Nephron (organoid): Measurements from ENCODE around the gene CHCHD6.

Source experiments
- H3K27ac Mint-ChIP-seq, 3 experiments: 2 replicates each; pipeline ENCODE4 v1.8.0; 2020; ENCODE audit warnings: mixed read lengths in 3 of 3, mild to moderate bottlenecking in 2 of 3, moderate library complexity in 1 of 3
- H3K27me3 Mint-ChIP-seq: 2 replicates; pipeline ENCODE4 v1.8.0; 2021; ENCODE audit warnings: low read depth, mild to moderate bottlenecking, moderate library complexity, mixed read lengths
- H3K36me3 Mint-ChIP-seq: 2 replicates; pipeline ENCODE4 v1.8.0; 2020; ENCODE audit warnings: low read depth, mixed read lengths
- H3K4me1 Mint-ChIP-seq: 2 replicates; pipeline ENCODE4 v1.8.0; 2020; ENCODE audit warnings: mixed read lengths
- H3K4me3 Mint-ChIP-seq, 3 experiments: 2 replicates each; pipeline ENCODE4 v1.8.0; 2020; ENCODE audit warnings: mild to moderate bottlenecking in 3 of 3, mixed read lengths in 3 of 3, moderate library complexity in 2 of 3
- H3K9me3 Mint-ChIP-seq: 2 replicates; pipeline ENCODE4 v1.8.0; 2020; ENCODE audit warnings: mixed read lengths
- CTCF ChIP-seq, 3 experiments: fragments of 200-600 bp; sonication (generic); IDR thresholded peaks; one replicate each; pipeline ENCODE4 v1.5.0; 2021; ENCODE audit warnings: antibody characterized with exemption in 3 of 3; ENCODE audit not compliant: unreplicated experiment in 3 of 3

Gene CHCHD6

GRCh38 chr3:126990024-126990700 is 286.1 kb downstream of the CHCHD6 start:
- H3K4me3 Mint-ChIP-seq = no peak overlapping the region
- peaks cover 24% of the 10 kb centered on the region for H3K4me1 Mint-ChIP-seq
- H3K27ac Mint-ChIP-seq = no peak overlapping the region
- no peaks in the 10 kb centered on the region for H3K9me3 Mint-ChIP-seq
- peaks cover 7% of the 10 kb centered on the region for H3K36me3 Mint-ChIP-seq
- no peaks in the 10 kb centered on the region for H3K27me3 Mint-ChIP-seq
- TF ChIP-seq CTCF (IDR thresholded peaks at IDR 0.05; ENCODE audit: unreplicated experiment in 3 of 3) = no peak

- Mint-ChIP-seq H3K36me3 (peaks cover 7% of the 10 kb centered on the region), H3K4me1 (peaks cover 16% of the 10 kb centered on the region), H3K4me3 (no peak overlapping the region), H3K27me3 (no peaks in the 10 kb centered on the region), H3K27ac (no peak overlapping the region), H3K9me3 (no peaks in the 10 kb centered on the region)
- TF ChIP-seq CTCF (IDR thresholded peaks at IDR 0.05; ENCODE audit: unreplicated experiment in 3 of 3) = no peak
Observed at GRCh38 chr3:126990890-126991289, 286.9 kb downstream of the CHCHD6 start.

GRCh38 chr3:126991366-126992200 is 287.5 kb downstream of the CHCHD6 start:
- Mint-ChIP-seq H3K27ac (no peak overlapping the region), H3K4me3 (no peak overlapping the region), H3K4me1 (peaks cover 15% of the 10 kb centered on the region), H3K9me3 (no peaks in the 10 kb centered on the region), H3K36me3 (peaks cover 7% of the 10 kb centered on the region), H3K27me3 (no peaks in the 10 kb centered on the region)
- TF ChIP-seq CTCF (IDR thresholded peaks at IDR 0.05; ENCODE audit: unreplicated experiment in 3 of 3) = no peak

- no peaks in the 10 kb centered on the region for H3K9me3 Mint-ChIP-seq
- no peak for TF ChIP-seq CTCF (IDR thresholded peaks at IDR 0.05; ENCODE audit: unreplicated experiment in 3 of 3)
- no peaks in the 10 kb centered on the region for H3K27me3 Mint-ChIP-seq
- H3K27ac Mint-ChIP-seq = no peak overlapping the region
- H3K36me3 Mint-ChIP-seq = peaks cover 7% of the 10 kb centered on the region
- H3K4me3 Mint-ChIP-seq = no peak overlapping the region
- H3K4me1 Mint-ChIP-seq = peaks cover 19% of the 10 kb centered on the region
Observed at GRCh38 chr3:126992216-126992615, 288.2 kb downstream of the CHCHD6 start.

- TF ChIP-seq CTCF (IDR thresholded peaks at IDR 0.05; ENCODE audit: unreplicated experiment in 3 of 3) = no peak
- H3K27ac Mint-ChIP-seq = no peak overlapping the region
- no peaks in the 10 kb centered on the region for H3K27me3 Mint-ChIP-seq
- peaks cover 23% of the 10 kb centered on the region for H3K4me1 Mint-ChIP-seq
- peaks cover 7% of the 10 kb centered on the region for H3K36me3 Mint-ChIP-seq
- no peak overlapping the region for H3K4me3 Mint-ChIP-seq
- no peaks in the 10 kb centered on the region for H3K9me3 Mint-ChIP-seq
Observed at GRCh38 chr3:126992776-126993175, 288.7 kb downstream of the CHCHD6 start.
